Pancreas (tissue), 10 donors: ENCODE data around the gene UBA3. TPM values are rescaled to one million over a fixed set of nuclear protein-coding genes. Genes with fewer than 3 reads are reported as not detected.

Experiments used
- ATAC-seq, 4 donors: fragments of 200-7000 bp; cut with Tn5 transposase; one replicate each; pipeline versions ENCODE4 v1.8.0 to v1.9.1; 2020; ENCODE audit warnings: mild to moderate bottlenecking in 4 of 4, moderate library complexity in 4 of 4
- DNase-seq, 6 donors: peaks; one replicate each; pipeline ENCODE4 v3.0.0-alpha.2; 2020
- FAIRE-seq: peaks from 2 replicates; lab custom pipeline; 2012; peaks lifted over from hg19 to GRCh38; lab: Jason Lieb, UNC
- H3K27ac ChIP-seq, 4 donors: fragments of 200-600 bp; sonication (generic); 1 replicate in 3 of 4; 2 replicates in 1 of 4; pipeline versions ENCODE4 v1.5.0 to v1.8.0; 2020
- H3K27me3 ChIP-seq, 4 donors: fragments of 200-600 bp; one replicate each; pipeline ENCODE4 v1.8.0; 2021
- H3K36me3 ChIP-seq, 3 donors: fragments of 200-600 bp; sonication (generic) in 1 of 3; one replicate each; pipeline versions ENCODE4 v1.5.0 to v1.8.0; 2020 to 2021
- H3K4me1 ChIP-seq, 3 donors: fragments of 200-600 bp; one replicate each; pipeline ENCODE4 v1.8.0; 2021
- H3K4me3 ChIP-seq, 4 donors: fragments of 200-600 bp; sonication (generic) in 2 of 4; one replicate each; pipeline versions ENCODE4 v1.5.0 to v1.8.0; 2020 to 2021
- H3K9me3 ChIP-seq, 4 donors: fragments of 200-600 bp; one replicate each; pipeline ENCODE4 v1.8.0; 2021
- WGBS, 2 donors: extraction: QIAGEN DNeasy Blood & Tissue Kit; methylation state at CpG; one replicate each; pipeline ENCODE4 v1.1.7; 2013; 5-methylcytosine and 5-hydroxymethylcytosine counted together
- intact Hi-C, 3 donors: fragments of 100-400 bp; cut with DNase I; formaldehyde crosslinking; loops; one replicate each; pipeline versions ENCODE4 v1.11.1 to v1.14.2; 2022
- polyA plus RNA-seq, 2 donors: library from polyadenylated mRNA; stranded (reverse); fragments of 200-250 nt; gene quantifications; one replicate each; pipeline ENCODE4 v1.2.3, GENCODE V29; 2013
- total RNA-seq, 6 donors: library from RNA; stranded (reverse); fragmentation: NEBNext Ultra II Directional in 4 of 6; extraction: Animal tissue kit (Norgen Biotek cat#: 25700) in 4 of 6; gene quantifications; one replicate each; pipeline versions ENCODE4 v1.2.1 to v1.2.4, GENCODE V29; 2021 to 2023
- TF ChIP-seq, protein P1 (sequence below), 4 donors: fragments of 200-600 bp; sonication (generic) in 3 of 4; IDR thresholded peaks; one replicate each; pipeline versions ENCODE4 v1.5.0 to v1.8.0; 2021; ENCODE audit warnings: antibody characterized with exemption in 4 of 4
- donor health status: healthy with polysubstance abuse.
- donor health status: DM: no; HTN: no; CAD: no; lungs with moderate emphysema.
- donor health status: DM: no; HTN: no; CAD: no.
- donor health status: control.
- donor health status: control.
- donor health status: Bipolar disorder and iron deficiency.
- donor health status: DM: yes; HTN: yes; CAD: no.
- donor health status: DM: no; HTN: no; CAD: no.
- donor health status: DM: no; HTN: no; CAD: no.
- donor health status: DM: yes; HTN: yes; CAD: no.

Gene UBA3
- total and polyA plus RNA-seq, 8 donors: 11.7 to 32.9 (median 17.1) TPM

DNA sequence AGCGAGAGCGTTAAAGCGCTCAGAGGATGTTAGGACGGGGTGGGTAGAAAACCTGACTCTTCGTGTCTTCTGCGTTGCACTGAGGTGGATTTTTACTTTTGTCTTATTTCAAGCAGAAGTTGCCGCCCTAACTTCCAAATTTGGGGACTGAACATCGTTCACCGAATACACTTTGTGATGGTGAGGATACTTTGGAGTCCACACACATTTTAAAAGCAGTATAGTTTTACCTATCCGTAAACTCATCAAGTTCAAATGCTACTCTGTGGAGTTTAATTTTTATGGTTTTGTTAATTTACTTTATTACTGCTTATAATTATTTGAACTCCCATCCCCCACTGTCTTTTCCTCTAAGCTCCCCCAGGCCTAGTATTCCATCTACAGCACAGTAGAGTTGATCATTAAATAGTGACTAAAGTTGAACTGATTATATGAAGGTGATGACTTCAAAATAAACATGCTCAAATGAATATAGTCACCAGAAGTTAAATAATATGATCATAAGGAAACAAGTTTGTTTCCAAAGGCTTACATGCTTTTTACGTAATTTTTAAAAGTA lies 66.1 kb downstream of the UBA3 start:
- peak overlapping the region; percentile 63 to 91 (median 77) for H3K4me3 ChIP-seq
- 14 to 17% methylated on average over 11 of the region's 11 CpGs for WGBS, 2 donors
- no peak for ATAC-seq
- no peaks in the 10 kb centered on the region for H3K27me3 ChIP-seq
- FAIRE-seq: peak; percentile 81
- peaks cover 0 to 6% (median 5%) of the 10 kb centered on the region in 3 donors for H3K4me1 ChIP-seq
- intact Hi-C loops: no loop called here
- peak overlapping the region; percentile 97 to 98 (median 98) for H3K27ac ChIP-seq
- TF ChIP-seq, protein P1, sequence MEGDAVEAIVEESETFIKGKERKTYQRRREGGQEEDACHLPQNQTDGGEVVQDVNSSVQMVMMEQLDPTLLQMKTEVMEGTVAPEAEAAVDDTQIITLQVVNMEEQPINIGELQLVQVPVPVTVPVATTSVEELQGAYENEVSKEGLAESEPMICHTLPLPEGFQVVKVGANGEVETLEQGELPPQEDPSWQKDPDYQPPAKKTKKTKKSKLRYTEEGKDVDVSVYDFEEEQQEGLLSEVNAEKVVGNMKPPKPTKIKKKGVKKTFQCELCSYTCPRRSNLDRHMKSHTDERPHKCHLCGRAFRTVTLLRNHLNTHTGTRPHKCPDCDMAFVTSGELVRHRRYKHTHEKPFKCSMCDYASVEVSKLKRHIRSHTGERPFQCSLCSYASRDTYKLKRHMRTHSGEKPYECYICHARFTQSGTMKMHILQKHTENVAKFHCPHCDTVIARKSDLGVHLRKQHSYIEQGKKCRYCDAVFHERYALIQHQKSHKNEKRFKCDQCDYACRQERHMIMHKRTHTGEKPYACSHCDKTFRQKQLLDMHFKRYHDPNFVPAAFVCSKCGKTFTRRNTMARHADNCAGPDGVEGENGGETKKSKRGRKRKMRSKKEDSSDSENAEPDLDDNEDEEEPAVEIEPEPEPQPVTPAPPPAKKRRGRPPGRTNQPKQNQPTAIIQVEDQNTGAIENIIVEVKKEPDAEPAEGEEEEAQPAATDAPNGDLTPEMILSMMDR (IDR thresholded peaks at IDR 0.05): no peak
- H3K9me3 ChIP-seq: no peaks in the 10 kb centered on the region
- H3K36me3 ChIP-seq: no peaks in the 10 kb centered on the region
- no peak for DNase-seq

DNA sequence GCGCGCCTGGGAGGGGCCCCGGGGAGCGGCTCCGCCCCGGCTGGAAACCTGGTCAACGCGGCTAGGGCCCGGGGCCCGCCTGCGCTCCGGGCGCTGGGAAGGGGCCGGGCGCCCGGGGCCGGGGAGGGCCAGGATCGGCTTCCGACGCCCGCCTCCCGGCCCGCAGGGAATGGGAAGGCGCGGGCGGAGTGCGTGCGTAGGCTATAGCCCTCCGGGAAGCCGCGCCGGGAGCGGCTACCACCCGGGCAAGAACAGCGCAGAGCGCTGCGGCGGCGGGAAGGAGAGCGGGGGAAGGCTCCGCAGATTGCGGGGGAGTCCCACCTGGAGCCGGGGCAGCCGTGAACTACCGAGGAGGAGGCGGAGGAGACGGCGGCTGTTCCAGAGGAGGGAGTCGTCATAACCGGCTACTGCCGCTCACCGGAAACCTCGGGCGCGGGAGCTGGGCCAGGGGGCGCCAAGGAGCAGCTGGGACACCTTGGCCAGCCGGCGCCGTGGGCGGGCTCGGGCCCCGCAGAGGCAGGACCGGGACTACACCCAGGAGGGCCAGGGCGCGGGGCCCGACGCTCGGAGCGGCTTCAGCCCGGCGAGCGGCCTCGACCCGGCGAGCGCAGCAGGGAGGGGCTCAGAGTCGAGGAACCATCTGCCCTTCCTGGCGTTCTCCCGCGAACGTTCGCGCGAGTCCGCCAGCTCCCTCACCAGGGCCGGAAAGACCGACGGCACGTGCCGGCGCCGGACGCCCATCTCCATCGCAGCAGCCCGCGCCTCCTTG lies 66.7 kb downstream of the UBA3 start, which contains the start of gene EOGT:
TSS of gene EOGT (minus strand) at position 432 of the 769 bp plus-strand sequence. CDS start 3,838 bp downstream, outside the sequence.
- H3K4me3 ChIP-seq: peak within 1 kb of the TSS; percentile 63 to 91 (median 77)
- ATAC-seq: peak; percentile 91 to 97 (median 94)

DNA sequence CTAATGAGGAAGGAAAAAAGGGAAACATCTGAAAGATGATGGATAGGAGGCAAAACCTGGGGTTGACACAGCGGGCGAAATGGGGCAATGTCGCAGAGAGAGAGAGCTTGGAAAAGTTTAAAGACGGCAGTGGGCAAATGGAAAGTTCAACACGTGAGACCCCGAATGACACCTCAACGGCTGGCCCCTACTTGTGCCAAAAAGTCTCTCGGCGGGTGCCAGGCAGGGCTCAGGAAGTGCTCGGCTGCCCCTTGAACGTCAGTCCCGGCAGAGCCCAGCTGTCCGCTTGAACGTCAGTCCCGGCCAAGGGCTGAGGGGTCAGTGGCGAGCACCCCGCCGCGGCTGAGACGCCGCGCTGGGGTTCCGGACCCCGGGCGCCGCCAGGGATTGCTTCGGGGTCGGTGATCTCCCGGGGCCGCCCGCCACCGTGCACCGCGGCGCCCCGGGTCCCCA lies 67.3 kb downstream of the UBA3 start:
- Histone ChIP-seq H3K27me3 (no peaks in the 10 kb centered on the region), H3K27ac (peak overlapping the region; percentile 97 to 98 (median 98)), H3K36me3 (peaks cover 0 to 7% (median 0%) of the 10 kb centered on the region in 3 donors), H3K4me1 (peaks cover 0 to 6% (median 5%) of the 10 kb centered on the region in 3 donors), H3K4me3 (peak overlapping the region; percentile 63 to 91 (median 77)), H3K9me3 (no peaks in the 10 kb centered on the region)
- intact Hi-C loops: no loop called here
- FAIRE-seq (no peak), DNase-seq (peak in 5 of 6 donors; percentile 43 to 86 (median 57)), ATAC-seq (peak; percentile 44 to 66 (median 54))
- TF ChIP-seq, protein P1 (IDR thresholded peaks at IDR 0.05): no peak
- WGBS, 2 donors: 1% methylated on average over 34 to 36 of the region's 36 CpGs

More for the DNA sequence above, 66.7 kb downstream of the UBA3 start, which contains the start of gene EOGT:
- Histone ChIP-seq H3K27me3 (no peaks in the 10 kb centered on the region), H3K4me1 (peaks cover 0 to 6% (median 5%) of the 10 kb centered on the region in 3 donors), H3K36me3 (peaks cover 0 to under 1% (median 0%) of the 10 kb centered on the region in 3 donors), H3K9me3 (no peaks in the 10 kb centered on the region), H3K27ac (peak within 1 kb of the TSS; percentile 97 to 98 (median 98))
- TF ChIP-seq, protein P1 (IDR thresholded peaks at IDR 0.05): peak; percentile 24 to 39 (median 28)
- 0 to 1% methylated on average over 81 to 96 of the region's 96 CpGs for WGBS, 2 donors
- DNase-seq (peak; percentile 88 to 97 (median 92)), FAIRE-seq (no peak)
- intact Hi-C loops: no loop called here

DNA sequence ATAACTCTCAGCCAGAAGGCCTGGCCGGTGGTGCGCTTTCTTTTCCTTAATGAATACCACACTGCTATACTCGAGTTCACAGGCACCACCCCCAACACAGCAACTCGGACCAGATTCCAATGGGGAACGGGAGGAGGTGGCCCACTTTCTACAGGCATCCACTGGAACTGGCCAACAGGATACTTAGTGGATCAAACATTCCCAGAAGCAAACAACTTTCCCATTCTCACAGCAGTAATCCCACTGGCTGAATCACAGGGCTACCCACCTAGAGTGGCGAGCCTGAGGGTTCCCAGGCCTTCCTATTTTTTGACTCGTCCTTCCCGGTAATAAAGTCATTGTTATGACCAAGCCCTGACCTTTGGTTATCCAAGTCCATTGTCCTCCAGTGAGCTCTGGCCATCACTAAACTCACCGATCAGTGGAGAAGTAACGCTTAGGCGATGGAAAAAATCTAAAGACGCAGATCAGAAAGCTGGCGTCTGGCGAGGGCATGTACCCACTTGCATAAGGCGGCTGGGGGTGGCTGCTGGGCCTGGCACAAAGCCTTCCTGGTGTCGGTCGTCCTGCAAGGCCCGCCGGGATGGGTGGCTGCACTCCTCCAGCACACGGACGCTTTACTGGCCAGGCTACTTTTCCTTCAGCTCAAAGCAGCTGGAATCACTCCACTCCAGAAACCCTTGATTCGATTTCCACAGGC lies 67.9 kb downstream of the UBA3 start:
- Histone ChIP-seq H3K4me3 (peak overlapping the region; percentile 63 to 91 (median 77)), H3K4me1 (peaks cover 0 to 6% (median 5%) of the 10 kb centered on the region in 3 donors), H3K9me3 (no peaks in the 10 kb centered on the region), H3K27ac (peak overlapping the region; percentile 97 to 98 (median 98)), H3K36me3 (peaks cover 0 to 11% (median 0%) of the 10 kb centered on the region in 3 donors), H3K27me3 (no peaks in the 10 kb centered on the region)
- TF ChIP-seq, protein P1 (IDR thresholded peaks at IDR 0.05): no peak
- DNase-seq (peak; percentile 25 to 82 (median 56)), ATAC-seq (peak; percentile 18 to 33 (median 27)), FAIRE-seq (no peak)
- intact Hi-C loops: no loop called here
- WGBS, 2 donors: 35 to 42% methylated on average over 22 of the region's 22 CpGs
